HG02759 (cell line): Measurements from ENCODE around the gene CHMP2A.
"Not testable (repeated sequence)": the region's sequence is repeated elsewhere in the genome, so short reads cannot be mapped to it uniquely, and the experiment has no call there.

Source experiments
- ATAC-seq: cut with Tn5 transposase; IDR thresholded peaks from one replicate; pipeline ENCODE4 v1.9.1; 2021; ENCODE audit warnings: mild to moderate bottlenecking, moderate library complexity; ENCODE audit not compliant: unreplicated experiment

CHMP2A gene

GRCh38 chr19:58513694-58514563, 41.0 kb downstream of the CHMP2A start:
- peak; percentile 83 for ATAC-seq

GRCh38 chr19:58513213-58513693, 41.7 kb downstream of the CHMP2A start:
- no peak for ATAC-seq

GRCh38 chr19:58511353-58512208, 43.3 kb downstream of the CHMP2A start, which contains the start of gene SLC27A5:
SLC27A5 (minus strand) TSS chr19:58511992; CDS start chr19:58511955, 37 bp downstream.
- no peak for ATAC-seq

- no peak for ATAC-seq
Measured at GRCh38 chr19:58510084-58510862, 44.6 kb downstream of the CHMP2A start.

GRCh38 chr19:58509731-58510083, 45.2 kb downstream of the CHMP2A start:
- no peak for ATAC-seq

GRCh38 chr19:58507602-58508223, 47.2 kb downstream of the CHMP2A start:
- not testable (repeated sequence) for ATAC-seq
